K562 (cell line): ENCODE results near the gene CALD1. TPM values are rescaled to one million over a fixed set of nuclear protein-coding genes. Genes with fewer than 3 reads are reported as not detected.

Experiments used
- ATF3 ChIP-seq, 2 experiments: fragments of 450-650 bp in 1 of 2; sonication (generic) in 1 of 2; formaldehyde crosslinking in 1 of 2; IDR thresholded peaks in 1 of 2; conservative IDR thresholded peaks in 1 of 2; 2 replicates each; pipeline versions ENCODE4 v1.6.1 to v1.8.1; 2016 to 2023; ENCODE audit warnings: mild to moderate bottlenecking in 2 of 2, moderate library complexity in 2 of 2, inconsistent platforms in 1 of 2, missing genetic modification reagents in 1 of 2
- BCOR ChIP-seq: fragments of 450-650 bp; IDR thresholded peaks from 2 replicates; pipeline ENCODE4 v1.6.1; 2016
- CCNT2 ChIP-seq: IDR thresholded peaks from 2 replicates; pipeline ENCODE4 v1.6.1; 2011; ENCODE audit warnings: borderline replicate concordance, low read depth, mild to moderate bottlenecking, moderate library complexity, mixed read lengths, low read length; ENCODE audit not compliant: insufficient read length; ENCODE audit errors: extremely low read depth
- CHD4 ChIP-seq: fragments of 200-600 bp; sonication (generic); IDR thresholded peaks from 3 replicates; pipeline ENCODE4 v1.6.1; 2012; ENCODE audit warnings: low read depth, mild to moderate bottlenecking, mixed read lengths, low read length, inconsistent platforms; ENCODE audit not compliant: insufficient read depth, insufficient replicate concordance, poor library complexity, severe bottlenecking
- FOXM1 ChIP-seq, 2 experiments: fragments of 450-650 bp in 1 of 2; sonication (generic) in 1 of 2; formaldehyde crosslinking in 1 of 2; IDR thresholded peaks; 2 replicates each; pipeline versions ENCODE4 v1.6.1 to v1.9.0; 2017 to 2022; ENCODE audit warnings: low read depth in 2 of 2, mild to moderate bottlenecking in 2 of 2, missing genetic modification reagents in 1 of 2, moderate library complexity in 1 of 2
- MYBL2 ChIP-seq, 2 experiments: fragments of 450-650 bp in 1 of 2; sonication (generic) in 1 of 2; formaldehyde crosslinking in 1 of 2; IDR thresholded peaks; 2 replicates each; pipeline versions ENCODE4 v1.6.1 to v1.8.1; 2017 to 2022; ENCODE audit warnings: borderline replicate concordance in 1 of 2, inconsistent platforms in 1 of 2, low read depth in 1 of 2, mild to moderate bottlenecking in 1 of 2, missing genetic modification reagents in 1 of 2, moderate library complexity in 1 of 2
- NBN ChIP-seq: fragments of 450-650 bp; IDR thresholded peaks from 2 replicates; pipeline ENCODE4 v1.6.1; 2016; ENCODE audit warnings: low read depth, mild to moderate bottlenecking
- RAD21 ChIP-seq, 2 experiments: fragments of 250-450 bp in 1 of 2; fragments of 450-650 bp in 1 of 2; sonication (Bioruptor Pico) in 1 of 2; formaldehyde crosslinking in 1 of 2; IDR thresholded peaks in 1 of 2; conservative IDR thresholded peaks in 1 of 2; 2 replicates each; pipeline versions ENCODE4 v1.4.0 to v1.8.0; 2020 to 2022; ENCODE audit warnings: mild to moderate bottlenecking in 2 of 2, moderate library complexity in 1 of 2
- SAFB2 ChIP-seq: fragments of 200-400 bp; formaldehyde crosslinking; IDR thresholded peaks from 2 replicates; pipeline ENCODE4 v1.6.1; 2018; ENCODE audit warnings: borderline replicate concordance, low read length, low read depth, moderate library complexity; ENCODE audit not compliant: severe bottlenecking
- SMAD1 ChIP-seq: fragments of 150-350 bp; IDR thresholded peaks from 2 replicates; pipeline ENCODE4 v1.6.1; 2014; ENCODE audit warnings: low read length, low read depth; ENCODE audit not compliant: partially characterized antibody
- ZNF133 ChIP-seq: fragments of 250-450 bp; sonication (Bioruptor Pico); IDR thresholded peaks from 2 replicates; pipeline ENCODE4 v1.4.0; 2020; ENCODE audit warnings: mild to moderate bottlenecking
- ZNF512 ChIP-seq: IDR thresholded peaks from 2 replicates; pipeline ENCODE4 v1.6.1; 2016; ENCODE audit warnings: missing genetic modification characterization, missing compliant biosample characterization
- ZNF584 ChIP-seq: fragments of 200-800 bp; sonication (Bioruptor generic); IDR thresholded peaks from 2 replicates; pipeline ENCODE4 v1.6.1; 2016; ENCODE audit warnings: low read depth, mild to moderate bottlenecking, missing genetic modification characterization, missing compliant biosample characterization
- polyA plus RNA-seq, 8 experiments: library from polyadenylated mRNA; depleted of rRNA in 4 of 8; stranded (reverse) in 5 of 8; unstranded in 3 of 8; fragments of >200 nt; fragmentation: Nextera tagmentation in 2 of 8; fragmentation: Illumina TruSeq in 1 of 8; extraction: Ambion mirVana in 2 of 8; extraction: Trizol in 1 of 8; gene quantifications; 2 replicates each; pipeline versions ENCODE4 v1.2.1 to v1.2.3, GENCODE V29; 2011 to 2014; ENCODE audit warnings: inconsistent platforms in 1 of 8, missing spikeins in 1 of 8
- total RNA-seq, 7 experiments: library from RNA; depleted of rRNA in 6 of 7; stranded (reverse); fragments of >200 nt in 6 of 7; fragmentation: Illumina TruSeq in 2 of 7; extraction: Trizol in 2 of 7; gene quantifications; 2 replicates each; pipeline versions ENCODE4 v1.2.1 to v1.2.3, GENCODE V29; 2011 to 2021; ENCODE audit warnings: low replicate concordance in 1 of 7

CALD1 gene
- total and polyA plus RNA-seq, 9 of the 15 experiments (the other 6 are each of a cell fraction or from before 2014, with no cell fraction given) = 0.40 TPM; not detected in 8

DNA sequence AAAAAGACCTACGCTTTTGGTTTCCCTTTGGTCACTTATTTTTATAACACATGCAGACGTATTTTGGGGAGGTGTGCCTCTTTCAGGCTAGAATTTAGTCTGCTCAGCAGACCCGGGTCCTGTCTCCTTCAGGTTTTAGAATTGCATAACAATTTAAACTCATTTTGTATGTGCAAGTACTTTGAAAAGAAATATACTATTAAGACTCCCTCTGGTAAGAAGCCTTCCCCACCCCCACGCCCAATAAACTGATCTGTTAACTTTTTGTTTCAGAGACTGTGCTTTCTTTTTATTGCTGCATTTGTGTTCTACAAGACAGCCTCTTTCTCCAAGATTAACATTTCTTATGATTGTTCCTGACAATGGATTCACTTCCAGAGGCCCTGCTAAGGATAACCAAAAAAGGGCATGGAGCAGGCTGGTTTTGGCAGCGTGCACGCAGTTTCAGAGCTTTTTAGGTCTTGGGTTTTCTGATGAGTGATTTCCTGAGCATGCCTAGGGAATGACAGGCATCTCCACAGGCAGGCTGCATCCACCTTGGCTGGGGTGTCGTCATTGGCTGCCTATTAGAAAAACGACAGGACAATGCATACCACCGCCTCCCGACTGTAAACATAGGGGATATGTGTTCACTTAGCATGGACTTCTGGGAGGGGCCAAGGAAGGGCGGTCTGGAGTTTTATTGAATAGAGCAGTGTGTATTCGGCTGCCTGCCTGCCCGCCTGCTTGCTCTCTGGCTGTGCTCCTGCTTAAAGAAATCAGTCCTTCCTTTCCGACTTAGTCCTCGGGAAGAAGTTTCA, at the start of gene CALD1 (continued):
- TF ChIP-seq SAFB2 = no peak
- TF ChIP-seq ZNF512 = no peak
- no peak for TF ChIP-seq ZNF584
- TF ChIP-seq FOXM1 (IDR thresholded peaks at IDR 0.05; ENCODE audit: low read depth) = no peak
- TF ChIP-seq FOXM1 (CRISPR knock-in tag; IDR thresholded peaks at IDR 0.05; ENCODE audit: low read depth) = no peak
- no peak for TF ChIP-seq RAD21 (CRISPR knock-in tag; conservative IDR thresholded peaks at IDR 0.05 in 1 of 2, IDR thresholded peaks at IDR 0.05 in 1 of 2)
- no peak for TF ChIP-seq ZNF133
- no peak for TF ChIP-seq ATF3 (IDR thresholded peaks at IDR 0.05)
- no peak for TF ChIP-seq ATF3 (CRISPR knock-in tag; conservative IDR thresholded peaks at IDR 0.05)
- TF ChIP-seq MYBL2 (IDR thresholded peaks at IDR 0.05; ENCODE audit: low read depth) = no peak
- TF ChIP-seq MYBL2 (CRISPR knock-in tag; IDR thresholded peaks at IDR 0.05; ENCODE audit: borderline replicate concordance) = no peak
- no peak for TF ChIP-seq SMAD1
- no peak for TF ChIP-seq CHD4
- TF ChIP-seq NBN = no peak
- no peak for TF ChIP-seq BCOR
- no peak for TF ChIP-seq CCNT2
